Lung (tissue), 12 donors: ENCODE data around the gene KISS1R. TPM values are rescaled to one million over a fixed set of nuclear protein-coding genes. Genes with fewer than 3 reads are reported as not detected.
A peak's percentile ranks its signal among the peaks of the same experiment; 100 is the strongest.

ENCODE experiments used
- ATAC-seq: fragments of 200-7000 bp; cut with Tn5 transposase; one replicate; pipeline ENCODE4 v1.9.1; 2020; ENCODE audit warnings: moderate number of reproducible peaks; ENCODE audit not compliant: insufficient read depth, low FRiP score
- DNase-seq, 3 donors: peaks; one replicate each; pipeline ENCODE4 v3.0.0-alpha.2; 2013 to 2017
- H3K27ac ChIP-seq, 2 donors: one replicate each; pipeline ENCODE4 v1.5.1; 2013; ENCODE audit warnings: mild to moderate bottlenecking in 2 of 2, moderate library complexity in 2 of 2, control low read depth in 1 of 2, inconsistent platforms in 1 of 2, low read depth in 1 of 2, low read length in 1 of 2
- H3K27me3 ChIP-seq, 3 donors: one replicate each; pipeline ENCODE4 v1.5.1; 2013; ENCODE audit warnings: low read length in 2 of 3; ENCODE audit not compliant: control insufficient read depth in 3 of 3, insufficient read depth in 3 of 3
- H3K36me3 ChIP-seq, 4 donors: one replicate each; pipeline ENCODE4 v1.5.1; 2013; ENCODE audit warnings: low read length in 4 of 4, mild to moderate bottlenecking in 1 of 4, moderate library complexity in 1 of 4; ENCODE audit not compliant: control insufficient read depth in 4 of 4, insufficient read depth in 4 of 4
- H3K4me1 ChIP-seq, 5 donors: one replicate each; pipeline ENCODE4 v1.5.1; 2013; ENCODE audit warnings: low read length in 5 of 5, mild to moderate bottlenecking in 2 of 5, moderate library complexity in 1 of 5; ENCODE audit not compliant: control insufficient read depth in 5 of 5, insufficient read depth in 5 of 5
- H3K4me3 ChIP-seq: one replicate; pipeline ENCODE4 v1.5.1; 2013; ENCODE audit warnings: mild to moderate bottlenecking, control low read depth, moderate library complexity
- H3K9ac ChIP-seq, 2 donors: one replicate each; pipeline ENCODE4 v1.5.1; 2013; ENCODE audit warnings: low read length in 2 of 2, control low read depth in 1 of 2; ENCODE audit not compliant: insufficient read depth in 1 of 2
- H3K9me3 ChIP-seq, 4 donors: one replicate each; pipeline ENCODE4 v1.5.1; 2013; ENCODE audit warnings: low read length in 3 of 4, mild to moderate bottlenecking in 1 of 4, moderate library complexity in 1 of 4; ENCODE audit not compliant: control insufficient read depth in 4 of 4, insufficient read depth in 3 of 4
- WGBS, 2 donors: extraction: QIAGEN DNeasy Blood & Tissue Kit; methylation state at CpG; one replicate each; pipeline ENCODE4 v1.1.7; 2013; 5-methylcytosine and 5-hydroxymethylcytosine counted together
- polyA plus RNA-seq, 2 donors: library from polyadenylated mRNA; stranded (reverse); fragments of 200-250 nt; gene quantifications; one replicate each; pipeline ENCODE4 v1.2.1, GENCODE V29; 2013
- total RNA-seq, 2 donors: library from RNA; depleted of rRNA in 1 of 2; stranded (reverse); fragments of >200 nt in 1 of 2; gene quantifications; one replicate each; pipeline ENCODE4 v1.2.1, GENCODE V29; 2014 to 2021
- TF ChIP-seq, protein P1 (sequence below): IDR thresholded peaks from 2 replicates; pipeline ENCODE4 v1.5.1; 2012; ENCODE audit warnings: mild to moderate bottlenecking; ENCODE audit errors: control extremely low read depth, extremely low read depth
- donor health status: control.
- donor health status: control.
- donor health status: Bipolar disorder and iron deficiency.
- donor health status: healthy.
- donor health status: DM: yes; HTN: yes; CAD: no.

The KISS1R gene
- total and polyA plus RNA-seq, 4 donors, result 0.13 to 0.21 TPM; not detected in 2

DNA sequence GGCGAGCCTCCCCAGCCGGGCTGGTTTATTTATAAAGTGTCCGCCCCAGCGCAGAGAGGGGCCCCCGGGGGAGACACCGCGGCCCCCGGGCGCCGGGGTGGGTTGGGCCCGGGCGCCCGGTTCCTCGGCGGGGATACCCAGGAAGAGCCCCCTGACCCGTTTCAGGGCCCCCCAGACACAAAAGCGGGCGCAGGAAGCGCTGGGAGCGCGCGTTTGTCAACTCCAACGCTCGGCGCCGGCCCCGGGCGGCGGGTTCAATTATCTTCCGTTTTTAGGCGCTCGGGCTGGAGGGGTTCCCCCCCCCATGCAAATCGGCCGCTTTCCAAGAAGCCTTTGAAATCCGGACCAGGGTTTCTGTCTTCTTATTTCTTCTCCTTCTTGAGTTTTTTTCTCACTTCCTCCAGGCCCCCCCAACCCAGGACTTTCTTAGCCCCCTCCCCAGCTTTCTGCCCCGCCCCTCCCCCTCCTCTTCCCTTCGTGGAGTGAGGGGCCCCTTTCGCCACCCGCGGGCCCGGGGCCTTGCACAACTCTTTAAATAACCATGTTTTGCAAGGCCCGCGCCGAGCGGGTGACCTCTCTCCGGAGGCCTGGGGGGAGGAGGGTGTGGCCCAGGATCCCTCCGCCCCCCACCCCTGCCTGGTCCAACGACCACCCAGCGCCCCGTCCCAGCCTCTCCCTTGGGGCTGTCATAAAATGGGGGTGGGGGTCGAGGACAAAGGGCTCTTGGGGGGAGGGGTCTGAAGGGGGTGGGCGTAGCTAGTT is 9.6 kb downstream of the KISS1R start:
- no peaks in the 10 kb centered on the region for H3K27me3 ChIP-seq
- peak overlapping the region; percentile 82 for H3K4me3 ChIP-seq
- DNase-seq (peak; percentile 75 to 88 (median 79)), ATAC-seq (no peak)
- TF ChIP-seq, protein P1, sequence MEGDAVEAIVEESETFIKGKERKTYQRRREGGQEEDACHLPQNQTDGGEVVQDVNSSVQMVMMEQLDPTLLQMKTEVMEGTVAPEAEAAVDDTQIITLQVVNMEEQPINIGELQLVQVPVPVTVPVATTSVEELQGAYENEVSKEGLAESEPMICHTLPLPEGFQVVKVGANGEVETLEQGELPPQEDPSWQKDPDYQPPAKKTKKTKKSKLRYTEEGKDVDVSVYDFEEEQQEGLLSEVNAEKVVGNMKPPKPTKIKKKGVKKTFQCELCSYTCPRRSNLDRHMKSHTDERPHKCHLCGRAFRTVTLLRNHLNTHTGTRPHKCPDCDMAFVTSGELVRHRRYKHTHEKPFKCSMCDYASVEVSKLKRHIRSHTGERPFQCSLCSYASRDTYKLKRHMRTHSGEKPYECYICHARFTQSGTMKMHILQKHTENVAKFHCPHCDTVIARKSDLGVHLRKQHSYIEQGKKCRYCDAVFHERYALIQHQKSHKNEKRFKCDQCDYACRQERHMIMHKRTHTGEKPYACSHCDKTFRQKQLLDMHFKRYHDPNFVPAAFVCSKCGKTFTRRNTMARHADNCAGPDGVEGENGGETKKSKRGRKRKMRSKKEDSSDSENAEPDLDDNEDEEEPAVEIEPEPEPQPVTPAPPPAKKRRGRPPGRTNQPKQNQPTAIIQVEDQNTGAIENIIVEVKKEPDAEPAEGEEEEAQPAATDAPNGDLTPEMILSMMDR, result no peak
- no peak overlapping the region for H3K9ac ChIP-seq
- H3K4me1 ChIP-seq, result peaks cover 0 to 11% (median 0%) of the 10 kb centered on the region in 5 donors
- WGBS, 2 donors, result 0% methylated on average over 49 to 52 of the region's 52 CpGs
- peak overlapping the region; percentile 53 to 84 for H3K27ac ChIP-seq
- H3K36me3 ChIP-seq, result peaks cover 0 to 10% (median 4%) of the 10 kb centered on the region in 4 donors
- no peaks in the 10 kb centered on the region for H3K9me3 ChIP-seq

DNA sequence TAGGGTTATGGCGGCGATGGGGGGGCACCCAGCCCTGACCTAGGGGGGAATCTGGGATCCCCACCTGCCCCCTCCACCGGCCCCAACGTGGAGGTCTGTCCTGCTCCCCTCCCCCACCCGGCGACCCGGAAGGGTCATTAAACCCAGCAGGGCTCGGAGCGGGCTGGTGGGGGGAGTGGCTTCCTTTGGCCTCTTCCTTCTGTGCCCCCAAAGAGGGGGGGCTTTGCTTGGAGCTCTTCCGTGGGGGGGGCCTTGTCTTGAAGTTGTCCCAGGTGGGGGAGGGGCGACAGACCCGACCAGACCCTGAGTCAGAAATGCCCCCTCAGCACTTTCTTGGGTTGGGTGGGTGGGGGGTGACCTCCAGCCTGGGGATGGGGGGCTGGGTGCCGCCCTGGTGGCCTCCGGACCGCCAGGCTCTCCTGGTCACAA is 10.2 kb downstream of the KISS1R start:
- DNase-seq, result peak in 1 of 3 donors; percentile 54
- H3K4me1 ChIP-seq, result peaks cover 0 to 17% (median 0%) of the 10 kb centered on the region in 5 donors
- 13 to 17% methylated on average over 14 to 15 of the region's 15 CpGs for WGBS, 2 donors
- H3K27me3 ChIP-seq, result no peaks in the 10 kb centered on the region
- H3K9me3 ChIP-seq, result no peaks in the 10 kb centered on the region
- peaks cover 0 to 10% (median 4%) of the 10 kb centered on the region in 4 donors for H3K36me3 ChIP-seq
- H3K27ac ChIP-seq, result peak overlapping the region in 1 of 2 donors; percentile 45
- H3K9ac ChIP-seq, result no peak overlapping the region
- no peak for ATAC-seq
- no peak overlapping the region for H3K4me3 ChIP-seq
- TF ChIP-seq, protein P1, result no peak

DNA sequence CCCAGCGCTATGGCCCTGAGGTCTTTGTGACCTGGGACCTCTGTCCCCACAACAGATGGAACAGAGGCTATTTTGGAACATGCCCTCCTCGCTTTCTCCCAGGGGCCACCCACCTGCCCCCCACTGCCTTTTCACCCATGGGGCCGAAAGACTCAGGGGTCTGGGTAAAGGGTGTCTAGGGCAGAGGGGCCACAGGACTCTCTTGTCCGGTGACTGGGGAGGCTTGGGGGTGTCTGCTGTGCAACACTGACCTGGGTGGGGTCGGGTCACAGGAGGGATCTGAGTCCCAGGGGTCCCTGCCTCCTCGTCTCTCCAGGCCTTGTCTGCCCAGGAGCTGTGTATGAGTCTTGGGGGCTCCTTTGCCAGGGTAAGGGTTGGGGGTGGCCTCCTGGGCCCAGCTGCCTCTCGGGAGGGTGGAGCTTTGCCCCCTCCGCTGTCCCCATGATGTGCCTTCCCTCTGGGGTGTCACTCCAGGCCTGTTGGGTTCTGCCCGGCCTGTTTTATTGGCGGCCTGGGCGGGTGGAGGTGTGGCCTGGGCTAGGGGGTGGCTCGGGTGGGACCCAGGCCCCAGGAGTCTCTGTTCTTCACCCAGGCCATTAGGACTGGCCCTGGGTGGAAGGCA is 10.8 kb downstream of the KISS1R start:
- peaks cover under 1 to 22% (median 2%) of the 10 kb centered on the region in 5 donors for H3K4me1 ChIP-seq
- 53 to 69% methylated on average over 11 to 12 of the region's 12 CpGs for WGBS, 2 donors
- ATAC-seq (no peak), DNase-seq (no peak)
- H3K36me3 ChIP-seq, result peaks cover 0 to 12% (median 4%) of the 10 kb centered on the region in 4 donors
- H3K27ac ChIP-seq, result peak overlapping the region in 1 of 2 donors; percentile 9
- H3K9ac ChIP-seq, result no peak overlapping the region
- H3K4me3 ChIP-seq, result no peak overlapping the region
- no peaks in the 10 kb centered on the region for H3K27me3 ChIP-seq
- TF ChIP-seq, protein P1, result no peak
- H3K9me3 ChIP-seq, result no peaks in the 10 kb centered on the region
